Mesodermal cell (in vitro differentiated cells): Measurements from ENCODE around the gene LSAMP.

Source experiments
- H3K27ac ChIP-seq: 2 replicates; pipeline ENCODE4 v1.7.0; 2013; ENCODE audit warnings: mild to moderate bottlenecking, low read depth, low read length, moderate library complexity; ENCODE audit not compliant: severe bottlenecking
- H3K36me3 ChIP-seq: 2 replicates; pipeline ENCODE4 v1.7.1; 2013; ENCODE audit warnings: mild to moderate bottlenecking, low read length, moderate library complexity; ENCODE audit not compliant: control insufficient read depth, insufficient read depth
- H3K4me1 ChIP-seq: one replicate; pipeline ENCODE4 v1.7.1; 2013; ENCODE audit warnings: mild to moderate bottlenecking, low read length; ENCODE audit not compliant: insufficient read depth, control insufficient read depth, poor library complexity, severe bottlenecking
- H3K4me3 ChIP-seq: 2 replicates; pipeline ENCODE4 v1.7.0; 2013; ENCODE audit warnings: low read length, control low read depth, mild to moderate bottlenecking; ENCODE audit not compliant: insufficient read depth, poor library complexity, severe bottlenecking; ENCODE audit errors: extremely low read depth
- H3K9me3 ChIP-seq: 2 replicates; pipeline ENCODE4 v1.7.1; 2013; ENCODE audit warnings: mild to moderate bottlenecking, low read length, moderate library complexity; ENCODE audit not compliant: control insufficient read depth
- whole genome bisulfite sequencing, 2 experiments: methylation state at CpG; one replicate each; pipeline ENCODE4 v1.1.5; 2013; ENCODE audit warnings: missing lambda C conversion rate in 2 of 2; ENCODE audit not compliant: insufficient coverage in 2 of 2; 5-methylcytosine and 5-hydroxymethylcytosine counted together

Gene LSAMP

DNA sequence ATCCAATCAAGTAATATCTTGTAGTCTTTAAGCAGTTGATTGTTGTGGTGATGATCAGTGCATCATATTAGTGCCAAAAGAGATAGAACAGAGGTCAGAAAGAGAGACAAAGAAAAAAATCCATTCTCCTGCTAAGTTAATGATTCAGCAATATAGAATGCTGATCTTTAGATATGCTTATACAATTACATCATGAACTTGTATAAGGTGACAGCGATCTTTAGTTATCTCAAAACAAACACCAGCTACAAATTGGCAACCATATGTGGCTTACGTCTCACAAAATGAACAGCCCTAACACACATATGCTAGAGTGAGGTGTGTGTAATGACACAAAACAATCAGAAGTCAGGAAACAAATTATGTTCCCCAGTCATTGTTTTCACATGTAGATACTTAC, 12.5 kb downstream of the LSAMP start:
- no peaks in the 10 kb centered on the region for H3K9me3 ChIP-seq
- no peaks in the 10 kb centered on the region for H3K4me1 ChIP-seq
- no peaks in the 10 kb centered on the region for H3K36me3 ChIP-seq
- WGBS, 2 experiments: no CpG with 5 or more reads among the region's 2 CpGs
- no peak overlapping the region for H3K4me3 ChIP-seq
- no peak overlapping the region for H3K27ac ChIP-seq

- Histone ChIP-seq H3K36me3 (no peaks in the 10 kb centered on the region), H3K4me3 (no peak overlapping the region), H3K4me1 (no peaks in the 10 kb centered on the region), H3K9me3 (no peaks in the 10 kb centered on the region), H3K27ac (no peak overlapping the region)
- WGBS, 2 experiments: 91 to 92% methylated on average over 4 of the region's 6 CpGs
Observed at GRCh38 chr3:116429479-116430269, 15.6 kb downstream of the LSAMP start.

GRCh38 chr3:116426036-116426435, 19.3 kb downstream of the LSAMP start:
- H3K36me3 ChIP-seq: no peaks in the 10 kb centered on the region
- H3K4me3 ChIP-seq: no peak overlapping the region
- no peaks in the 10 kb centered on the region for H3K9me3 ChIP-seq
- 88 to 96% methylated on average over 5 to 6 of the region's 8 CpGs for WGBS, 2 experiments
- no peak overlapping the region for H3K27ac ChIP-seq
- H3K4me1 ChIP-seq: peaks cover 9% of the 10 kb centered on the region

DNA sequence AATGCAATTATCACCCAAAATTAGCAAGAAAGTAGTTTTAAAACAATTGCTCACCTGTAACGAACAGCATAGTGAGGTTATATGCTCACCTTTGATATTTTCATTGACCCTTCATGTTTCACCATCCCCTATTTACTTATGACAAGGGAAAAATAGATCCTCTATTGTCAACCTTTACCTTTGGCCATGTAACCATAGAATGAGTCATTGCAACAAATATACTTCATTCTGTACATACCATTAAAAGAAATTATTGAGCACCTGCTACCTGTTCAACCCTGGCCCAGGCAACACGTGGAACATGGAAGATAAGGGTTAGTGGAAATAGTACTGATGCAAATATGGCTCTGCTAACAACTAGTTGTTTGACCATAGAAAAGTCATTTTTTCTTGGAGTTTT, 20.2 kb downstream of the LSAMP start:
- H3K4me1 ChIP-seq: peaks cover 9% of the 10 kb centered on the region
- 100% methylated on average over 1 of the region's 2 CpGs for WGBS, 2 experiments
- no peaks in the 10 kb centered on the region for H3K36me3 ChIP-seq
- no peaks in the 10 kb centered on the region for H3K9me3 ChIP-seq
- H3K27ac ChIP-seq: no peak overlapping the region
- H3K4me3 ChIP-seq: no peak overlapping the region

GRCh38 chr3:116423945-116424344, 21.3 kb downstream of the LSAMP start:
- H3K9me3 ChIP-seq: no peaks in the 10 kb centered on the region
- no peak overlapping the region for H3K4me3 ChIP-seq
- no CpG with 5 or more reads among the region's 1 CpG for WGBS, 2 experiments
- H3K27ac ChIP-seq: peak overlapping the region; percentile 39
- peaks cover 9% of the 10 kb centered on the region for H3K4me1 ChIP-seq
- no peaks in the 10 kb centered on the region for H3K36me3 ChIP-seq

GRCh38 chr3:116423374-116423773, 21.9 kb downstream of the LSAMP start:
- WGBS, 2 experiments: 32 to 34% methylated on average over 2 to 3 of the region's 3 CpGs
- H3K4me3 ChIP-seq: no peak overlapping the region
- peak overlapping the region; percentile 39 for H3K27ac ChIP-seq
- peaks cover 9% of the 10 kb centered on the region for H3K4me1 ChIP-seq
- H3K9me3 ChIP-seq: no peaks in the 10 kb centered on the region
- H3K36me3 ChIP-seq: no peaks in the 10 kb centered on the region

GRCh38 chr3:116417151-116417550, 28.1 kb downstream of the LSAMP start:
- Histone ChIP-seq H3K27ac (no peak overlapping the region), H3K9me3 (no peaks in the 10 kb centered on the region), H3K4me1 (no peaks in the 10 kb centered on the region), H3K4me3 (no peak overlapping the region), H3K36me3 (no peaks in the 10 kb centered on the region)
- WGBS, 2 experiments: 100% methylated on average over 1 of the region's 1 CpG; no CpG with 5 or more reads in 1 of the 2 experiments

- WGBS, 2 experiments: no CpG with 5 or more reads among the region's 2 CpGs
- no peak overlapping the region for H3K27ac ChIP-seq
- H3K4me3 ChIP-seq: no peak overlapping the region
- H3K9me3 ChIP-seq: no peaks in the 10 kb centered on the region
- H3K36me3 ChIP-seq: no peaks in the 10 kb centered on the region
- H3K4me1 ChIP-seq: no peaks in the 10 kb centered on the region
Observed at GRCh38 chr3:116413319-116413718, 32.0 kb downstream of the LSAMP start.

GRCh38 chr3:116408473-116408872, 36.8 kb downstream of the LSAMP start:
- Histone ChIP-seq H3K27ac (no peak overlapping the region), H3K36me3 (no peaks in the 10 kb centered on the region), H3K4me3 (no peak overlapping the region), H3K9me3 (no peaks in the 10 kb centered on the region), H3K4me1 (no peaks in the 10 kb centered on the region)
- 100% methylated on average over 1 to 2 of the region's 2 CpGs for WGBS, 2 experiments

- H3K36me3 ChIP-seq: no peaks in the 10 kb centered on the region
- WGBS, 2 experiments: 100% methylated on average over 1 of the region's 2 CpGs
- H3K9me3 ChIP-seq: no peaks in the 10 kb centered on the region
- H3K27ac ChIP-seq: no peak overlapping the region
- no peaks in the 10 kb centered on the region for H3K4me1 ChIP-seq
- no peak overlapping the region for H3K4me3 ChIP-seq
Observed at GRCh38 chr3:116405231-116405630, 40.1 kb downstream of the LSAMP start.

DNA sequence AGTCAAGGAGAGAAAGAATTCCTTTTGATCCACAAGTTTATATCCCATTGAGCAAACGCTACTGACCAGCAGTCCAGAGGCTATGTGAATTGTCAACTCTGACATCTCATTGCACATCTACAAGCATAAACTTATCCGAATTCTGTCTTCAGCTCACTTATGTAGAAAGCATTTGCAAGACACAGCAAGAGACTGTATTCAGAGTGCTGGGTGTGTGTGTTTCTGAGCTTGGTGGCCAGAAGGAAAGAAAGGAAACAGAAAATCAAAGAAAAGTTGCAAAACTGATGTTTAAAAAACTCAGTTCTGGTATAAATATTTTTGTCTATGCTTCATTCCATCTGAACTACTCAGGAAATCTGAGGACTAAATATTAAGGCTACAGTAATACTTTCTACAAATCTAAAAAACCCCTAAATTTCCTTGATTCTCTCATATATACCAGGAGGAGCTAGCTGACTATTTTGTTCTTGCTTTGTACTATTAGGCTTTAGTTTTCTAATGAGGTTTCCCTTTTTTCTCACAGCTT, 45.5 kb downstream of the LSAMP start:
- no peak overlapping the region for H3K27ac ChIP-seq
- no peaks in the 10 kb centered on the region for H3K36me3 ChIP-seq
- H3K9me3 ChIP-seq: no peaks in the 10 kb centered on the region
- H3K4me1 ChIP-seq: no peaks in the 10 kb centered on the region
- whole genome bisulfite sequencing, 2 experiments: 80% methylated on average over 1 of the region's 2 CpGs
- H3K4me3 ChIP-seq: no peak overlapping the region
